Vagina (tissue), 2 donors: Measurements from ENCODE around the gene CFAP119.

ENCODE experiments used
- POLR2A ChIP-seq, 2 donors: fragments of 450-650 bp; IDR thresholded peaks; one replicate each; pipeline ENCODE4 v1.6.1; 2017; ENCODE audit warnings: antibody characterized with exemption in 2 of 2, mild to moderate bottlenecking in 2 of 2, moderate library complexity in 2 of 2
- POLR2AphosphoS5 ChIP-seq, 2 donors: sonication (generic); formaldehyde crosslinking; IDR thresholded peaks; one replicate each; pipeline ENCODE4 v1.9.0; 2017; ENCODE audit warnings: antibody characterized with exemption in 2 of 2, mild to moderate bottlenecking in 2 of 2, low read depth in 1 of 2; ENCODE audit not compliant: insufficient read depth in 1 of 2
- TF ChIP-seq, protein P1 (sequence below), 3 experiments: fragments of 450-650 bp in 2 of 3; fragments of 200-600 bp in 1 of 3; sonication (generic) in 1 of 3; IDR thresholded peaks; one replicate each; pipeline ENCODE4 v1.5.1; 2017 to 2019; ENCODE audit warnings: antibody characterized with exemption in 3 of 3, mild to moderate bottlenecking in 2 of 3, moderate library complexity in 2 of 3

DNA sequence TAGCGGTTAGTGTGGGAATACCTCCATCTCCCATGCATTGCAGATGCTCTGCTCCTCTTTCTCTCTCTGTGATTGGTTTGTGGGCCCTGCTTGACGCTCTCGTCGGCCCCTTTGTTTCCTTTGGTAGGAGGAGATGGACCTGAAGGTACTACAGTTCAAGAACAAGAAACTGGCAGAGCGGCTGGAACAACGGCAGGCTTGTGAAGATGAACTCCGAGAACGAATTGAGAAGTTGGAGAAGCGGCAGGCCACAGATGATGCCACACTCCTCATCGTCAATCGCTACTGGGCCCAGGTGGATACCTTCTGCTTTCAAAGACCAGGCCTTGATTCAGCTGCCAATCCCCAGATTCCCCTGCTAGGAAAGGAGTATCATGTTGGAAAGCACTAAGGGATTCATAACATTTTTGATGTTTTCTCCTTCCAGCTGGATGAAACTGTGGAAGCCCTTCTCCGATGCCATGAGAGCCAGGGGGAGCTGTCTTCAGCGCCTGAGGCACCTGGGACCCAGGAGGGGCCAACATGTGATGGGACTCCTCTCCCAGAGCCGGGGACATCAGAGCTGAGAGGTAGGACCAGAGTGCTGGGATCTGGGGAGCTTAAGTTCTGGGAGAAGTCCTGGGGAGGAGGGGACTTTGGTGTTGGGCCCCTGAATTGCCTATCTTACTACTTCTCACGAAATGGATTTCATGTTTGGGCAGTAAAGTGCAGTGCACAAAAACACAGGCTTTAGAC is 1.3 kb upstream of the CFAP119 start:
- TF ChIP-seq, protein P1, sequence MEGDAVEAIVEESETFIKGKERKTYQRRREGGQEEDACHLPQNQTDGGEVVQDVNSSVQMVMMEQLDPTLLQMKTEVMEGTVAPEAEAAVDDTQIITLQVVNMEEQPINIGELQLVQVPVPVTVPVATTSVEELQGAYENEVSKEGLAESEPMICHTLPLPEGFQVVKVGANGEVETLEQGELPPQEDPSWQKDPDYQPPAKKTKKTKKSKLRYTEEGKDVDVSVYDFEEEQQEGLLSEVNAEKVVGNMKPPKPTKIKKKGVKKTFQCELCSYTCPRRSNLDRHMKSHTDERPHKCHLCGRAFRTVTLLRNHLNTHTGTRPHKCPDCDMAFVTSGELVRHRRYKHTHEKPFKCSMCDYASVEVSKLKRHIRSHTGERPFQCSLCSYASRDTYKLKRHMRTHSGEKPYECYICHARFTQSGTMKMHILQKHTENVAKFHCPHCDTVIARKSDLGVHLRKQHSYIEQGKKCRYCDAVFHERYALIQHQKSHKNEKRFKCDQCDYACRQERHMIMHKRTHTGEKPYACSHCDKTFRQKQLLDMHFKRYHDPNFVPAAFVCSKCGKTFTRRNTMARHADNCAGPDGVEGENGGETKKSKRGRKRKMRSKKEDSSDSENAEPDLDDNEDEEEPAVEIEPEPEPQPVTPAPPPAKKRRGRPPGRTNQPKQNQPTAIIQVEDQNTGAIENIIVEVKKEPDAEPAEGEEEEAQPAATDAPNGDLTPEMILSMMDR (IDR thresholded peaks at IDR 0.05): no peak
- TF ChIP-seq POLR2A (IDR thresholded peaks at IDR 0.05): no peak
- TF ChIP-seq POLR2AphosphoS5 (IDR thresholded peaks at IDR 0.05; ENCODE audit: insufficient read depth in 1 of 2, low read depth in 1 of 2): no peak
